C4-2B (cell line): ENCODE data around the gene DUOXA2.

Experiments
- ZFX ChIP-seq: fragments of 450-650 bp; IDR thresholded peaks from 2 replicates; pipeline ENCODE4 v1.6.1; 2017
- TF ChIP-seq, protein P1 (sequence below): fragments of 450-650 bp; conservative IDR thresholded peaks from 2 replicates; pipeline ENCODE4 v1.5.1; 2017; ENCODE audit warnings: mild to moderate bottlenecking

DNA sequence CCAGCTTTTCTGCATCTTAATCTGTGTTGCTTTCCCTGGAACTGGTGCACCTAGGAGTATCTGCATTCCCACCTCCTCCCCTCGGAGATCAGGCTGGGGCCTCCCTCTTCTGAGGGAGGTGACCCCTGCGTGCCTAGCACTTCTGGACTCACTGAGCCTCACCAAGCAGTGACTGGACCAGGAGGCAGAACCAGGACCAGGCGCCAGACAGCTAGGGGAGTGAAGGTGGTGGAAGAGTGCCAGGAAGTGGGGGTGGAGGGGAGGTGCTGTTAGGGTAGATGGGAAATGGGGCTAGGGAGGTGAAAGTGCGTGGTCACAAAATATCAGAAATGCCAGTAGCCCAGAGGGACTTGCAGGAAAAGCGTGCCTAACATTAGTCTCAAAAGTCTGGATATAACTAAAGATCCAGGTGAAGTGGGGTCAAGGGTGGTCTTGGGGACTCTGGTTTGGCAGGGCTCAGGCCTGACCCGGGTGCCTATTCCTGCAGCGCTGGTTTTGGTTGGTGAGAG lies 1.2 kb downstream of the DUOXA2 start:
- TF ChIP-seq, protein P1, sequence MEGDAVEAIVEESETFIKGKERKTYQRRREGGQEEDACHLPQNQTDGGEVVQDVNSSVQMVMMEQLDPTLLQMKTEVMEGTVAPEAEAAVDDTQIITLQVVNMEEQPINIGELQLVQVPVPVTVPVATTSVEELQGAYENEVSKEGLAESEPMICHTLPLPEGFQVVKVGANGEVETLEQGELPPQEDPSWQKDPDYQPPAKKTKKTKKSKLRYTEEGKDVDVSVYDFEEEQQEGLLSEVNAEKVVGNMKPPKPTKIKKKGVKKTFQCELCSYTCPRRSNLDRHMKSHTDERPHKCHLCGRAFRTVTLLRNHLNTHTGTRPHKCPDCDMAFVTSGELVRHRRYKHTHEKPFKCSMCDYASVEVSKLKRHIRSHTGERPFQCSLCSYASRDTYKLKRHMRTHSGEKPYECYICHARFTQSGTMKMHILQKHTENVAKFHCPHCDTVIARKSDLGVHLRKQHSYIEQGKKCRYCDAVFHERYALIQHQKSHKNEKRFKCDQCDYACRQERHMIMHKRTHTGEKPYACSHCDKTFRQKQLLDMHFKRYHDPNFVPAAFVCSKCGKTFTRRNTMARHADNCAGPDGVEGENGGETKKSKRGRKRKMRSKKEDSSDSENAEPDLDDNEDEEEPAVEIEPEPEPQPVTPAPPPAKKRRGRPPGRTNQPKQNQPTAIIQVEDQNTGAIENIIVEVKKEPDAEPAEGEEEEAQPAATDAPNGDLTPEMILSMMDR: no peak
- no peak for TF ChIP-seq ZFX
